ENCODE measurements around the gene KIF4B.

The KIF4B gene

DNA sequence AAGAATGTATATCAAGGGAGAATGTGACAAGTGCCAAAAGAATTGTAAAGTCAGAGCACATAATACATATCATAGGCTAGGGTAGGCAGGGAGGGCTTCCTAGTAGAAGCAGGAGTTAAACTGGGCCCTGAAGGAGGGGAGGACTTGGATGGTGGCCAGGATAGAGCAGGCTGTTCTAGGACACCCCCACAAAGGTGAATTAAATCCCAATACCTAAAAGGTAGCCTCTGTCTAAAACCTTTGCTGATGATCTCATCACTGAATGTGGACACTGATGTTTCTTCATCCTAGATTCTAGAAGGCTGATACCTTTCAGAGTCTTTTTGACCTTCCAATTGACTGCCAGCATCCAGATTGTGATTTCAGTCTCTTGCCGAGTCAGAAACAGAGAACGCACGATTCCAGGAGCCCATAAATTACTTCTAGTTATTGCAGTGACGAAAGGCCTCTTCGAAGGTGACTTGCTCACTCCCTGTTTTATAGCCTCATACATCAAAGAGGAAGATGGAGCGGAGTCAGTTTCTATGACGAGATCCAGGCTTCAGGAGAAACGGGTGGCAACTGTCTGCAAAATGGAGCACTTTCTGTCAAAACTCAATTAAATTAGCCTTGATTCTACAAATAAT is 43.2 kb downstream of the KIF4B start:
- DNase-seq: no peak

DNA sequence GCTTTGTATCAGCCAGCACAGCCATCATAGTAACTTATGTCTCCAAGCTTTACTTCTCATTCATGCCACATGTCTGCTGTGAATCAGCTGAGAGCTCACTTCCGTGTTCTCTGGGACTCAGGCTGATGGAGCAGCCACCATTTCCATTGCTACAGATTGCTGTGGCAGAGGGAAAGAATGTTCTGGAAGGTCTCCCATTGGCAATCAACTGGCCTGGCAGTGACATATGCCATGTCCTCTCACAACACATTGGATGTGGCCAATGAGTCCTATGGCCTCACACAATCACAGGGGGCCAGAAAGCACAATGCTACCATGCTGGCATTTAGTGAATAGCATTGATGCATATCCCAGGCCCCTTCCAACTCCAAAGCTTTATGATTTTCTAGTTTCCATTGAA is 44.1 kb downstream of the KIF4B start:
- DNase-seq: no peak

DNA sequence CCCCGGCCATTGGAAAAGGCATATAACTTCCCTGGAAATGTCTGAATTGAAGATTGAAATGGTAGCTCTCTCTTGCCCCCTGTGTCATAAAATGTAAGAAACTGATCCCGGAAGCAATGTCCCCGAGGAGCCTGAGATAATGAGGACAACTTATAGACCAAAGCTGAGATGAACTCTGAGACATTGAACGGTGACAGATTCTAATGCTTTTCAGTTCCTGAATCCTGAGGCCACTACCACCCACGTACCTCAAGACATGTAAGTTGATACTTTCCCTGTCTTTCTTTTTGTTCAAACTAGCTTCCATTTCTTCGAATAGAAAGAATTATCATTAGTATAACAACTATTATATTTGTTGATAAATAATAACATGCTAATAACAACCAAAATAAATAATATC is 51.0 kb downstream of the KIF4B start:
- no peak for DNase-seq

DNA sequence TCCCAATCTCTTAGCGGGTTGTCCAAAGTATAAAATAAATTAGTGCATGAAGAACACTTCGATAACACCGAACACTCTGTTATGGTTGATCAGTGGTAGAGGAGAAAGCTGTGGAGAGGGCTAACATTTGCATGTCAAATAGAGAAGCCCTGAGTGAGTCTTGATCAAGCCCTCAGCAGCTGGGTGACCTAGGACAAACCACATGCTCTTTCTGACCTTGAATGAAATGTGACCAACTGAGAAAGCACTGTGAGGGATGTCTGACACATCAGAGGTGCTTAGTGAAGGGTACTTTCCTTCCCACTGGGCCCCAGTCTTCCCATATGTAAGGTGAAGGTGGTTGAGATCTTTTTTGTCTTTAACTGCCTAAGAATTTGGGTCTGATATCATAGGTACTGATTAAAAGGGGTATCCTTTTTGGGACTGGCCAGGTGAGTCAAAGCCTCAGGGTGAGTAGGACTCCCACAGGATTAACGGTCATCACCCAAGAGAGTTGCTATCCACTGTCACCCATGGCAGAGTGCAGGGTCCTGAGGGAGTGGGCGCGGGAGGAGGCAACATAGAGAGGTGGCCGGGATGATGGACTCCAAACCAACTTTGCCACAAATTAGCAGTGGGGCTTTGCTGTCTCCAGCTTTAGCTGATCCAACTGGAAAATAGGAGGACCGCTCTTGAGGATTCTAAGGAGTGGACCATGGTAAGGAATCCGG is 53.5 kb downstream of the KIF4B start:
- DNase-seq: no peak
